HG02970 (cell line): ENCODE data around the gene LACTB.
A peak's percentile ranks its signal among the peaks of the same experiment; 100 is the strongest.

ENCODE experiments used
- ATAC-seq: cut with Tn5 transposase; IDR thresholded peaks from one replicate; pipeline ENCODE4 v1.9.1; 2021; ENCODE audit warnings: mild to moderate bottlenecking, moderate library complexity, moderate number of reproducible peaks; ENCODE audit not compliant: unreplicated experiment, low FRiP score

LACTB gene

DNA sequence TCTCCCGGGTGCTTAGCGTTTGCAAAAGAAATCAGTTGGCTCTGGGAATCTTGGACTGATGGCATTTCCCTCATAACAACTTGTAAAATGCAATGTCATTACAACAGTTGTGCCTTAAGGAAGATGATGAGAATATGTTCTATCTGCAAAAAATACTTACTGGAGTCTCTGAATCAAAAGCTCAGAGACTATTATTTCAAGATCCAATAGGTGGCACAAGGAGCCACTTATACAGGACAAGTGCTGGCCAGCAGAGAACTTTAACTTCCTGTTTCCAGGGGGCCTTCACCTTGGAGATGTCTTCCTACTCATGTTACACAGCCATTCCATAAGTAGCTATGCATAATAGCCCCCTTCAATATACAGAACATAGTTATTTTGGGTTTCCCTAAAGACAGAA is 44.6 kb downstream of the LACTB start:
- no peak for ATAC-seq

DNA sequence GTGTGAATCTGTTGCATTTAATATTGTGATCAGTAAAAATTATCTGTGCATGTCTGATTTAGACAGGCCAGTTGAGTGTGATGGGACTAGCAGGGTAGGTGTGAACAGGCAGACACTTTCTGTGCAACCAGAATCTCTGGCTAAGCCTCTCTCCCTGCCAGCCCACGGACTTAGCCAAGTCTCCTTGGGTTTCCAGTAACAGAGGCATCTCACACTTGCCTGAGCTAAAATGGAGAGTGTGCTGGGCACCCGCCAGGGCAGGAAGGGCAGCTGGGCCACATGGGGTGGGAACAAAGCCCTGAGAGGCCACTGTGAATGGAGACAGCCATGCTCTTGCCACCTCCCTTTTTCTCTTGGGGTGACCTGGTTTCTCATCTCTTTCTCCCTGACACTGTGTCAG is 48.1 kb downstream of the LACTB start:
- ATAC-seq: no peak

DNA sequence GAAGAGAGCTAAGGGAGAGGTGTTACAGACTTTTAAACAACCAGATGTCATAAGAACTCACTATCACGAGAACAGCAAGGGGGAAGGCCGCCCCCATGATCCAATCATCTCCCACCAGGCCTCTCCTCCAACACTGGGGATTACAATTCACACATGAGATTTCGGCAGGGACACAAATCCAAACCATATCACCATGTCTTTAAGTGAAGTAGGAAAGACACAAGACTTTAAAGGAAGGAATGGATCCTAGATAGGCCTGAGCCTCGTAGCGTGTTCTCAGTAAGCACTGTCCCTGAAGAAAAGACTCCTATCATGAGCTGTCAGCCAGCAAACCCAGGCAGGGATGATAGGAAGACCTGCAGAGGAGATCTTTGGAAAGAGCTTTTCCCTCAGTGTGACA is 50.7 kb downstream of the LACTB start:
- ATAC-seq: no peak

DNA sequence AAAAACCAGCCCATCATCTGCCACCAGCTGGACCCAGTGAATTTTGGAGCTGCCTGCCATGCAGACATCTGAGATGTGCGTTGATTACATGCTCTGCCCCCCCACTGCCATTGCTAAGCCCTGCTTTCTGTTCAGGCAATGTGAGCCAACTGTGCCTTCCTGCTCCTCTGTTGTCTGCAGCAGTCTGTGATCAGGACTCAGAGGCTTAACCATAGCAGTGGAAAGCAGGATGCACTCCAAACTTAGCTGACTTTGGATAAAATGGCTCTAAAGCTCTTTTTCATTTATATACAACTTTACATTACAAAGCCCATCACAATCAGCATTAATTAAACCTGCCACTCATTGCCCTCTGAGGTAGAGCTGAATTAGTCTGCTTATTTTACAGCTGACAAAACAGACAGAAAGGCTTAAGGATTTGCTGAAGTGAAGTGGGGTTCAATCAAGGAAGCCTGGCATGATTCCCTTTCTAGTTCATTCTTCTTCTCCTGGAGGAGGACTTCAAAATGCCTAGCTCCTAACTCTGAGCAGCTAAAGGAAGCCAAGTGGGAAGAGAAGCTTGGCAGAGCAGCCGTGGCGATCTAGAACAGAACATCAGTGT is 51.3 kb downstream of the LACTB start:
- no peak for ATAC-seq

DNA sequence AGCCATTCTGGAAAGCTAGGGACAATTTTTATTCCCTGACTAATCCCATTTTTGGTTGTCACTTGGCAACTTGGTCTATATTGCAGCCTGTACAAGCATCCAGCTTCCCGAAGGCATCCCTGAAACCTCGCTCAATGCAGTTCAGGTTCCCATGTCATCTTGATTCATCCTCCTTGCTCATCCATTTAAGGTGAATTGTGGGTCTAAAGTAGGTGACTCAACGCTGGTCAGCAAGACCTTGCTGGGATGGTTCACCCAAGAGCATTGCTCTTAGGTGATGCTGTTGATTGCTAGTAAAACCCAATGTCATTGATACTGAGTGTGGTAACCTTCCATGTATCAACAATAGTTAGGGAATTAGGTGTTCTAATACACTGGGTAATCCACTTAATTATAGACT is 54.6 kb downstream of the LACTB start:
- ATAC-seq: no peak

DNA sequence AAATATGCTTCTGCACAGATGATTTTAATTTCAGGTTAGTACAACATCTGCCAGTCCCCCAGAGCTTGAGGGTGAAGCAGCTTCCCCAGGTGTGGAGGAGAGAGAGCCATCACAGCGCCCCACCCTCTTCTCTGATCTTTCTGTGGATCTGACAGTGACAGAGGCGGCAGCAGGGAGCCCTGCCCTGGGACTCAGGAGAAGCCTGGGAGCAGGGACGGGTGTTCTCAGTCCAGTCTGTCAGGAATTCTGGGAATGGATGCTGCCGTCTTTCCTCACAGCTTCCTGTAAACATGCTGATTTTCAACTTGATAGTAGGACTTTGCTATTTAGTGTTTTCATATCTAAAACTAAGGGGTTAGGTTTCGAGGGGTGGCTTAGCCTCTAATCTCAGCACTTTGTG is 56.4 kb downstream of the LACTB start:
- no peak for ATAC-seq

DNA sequence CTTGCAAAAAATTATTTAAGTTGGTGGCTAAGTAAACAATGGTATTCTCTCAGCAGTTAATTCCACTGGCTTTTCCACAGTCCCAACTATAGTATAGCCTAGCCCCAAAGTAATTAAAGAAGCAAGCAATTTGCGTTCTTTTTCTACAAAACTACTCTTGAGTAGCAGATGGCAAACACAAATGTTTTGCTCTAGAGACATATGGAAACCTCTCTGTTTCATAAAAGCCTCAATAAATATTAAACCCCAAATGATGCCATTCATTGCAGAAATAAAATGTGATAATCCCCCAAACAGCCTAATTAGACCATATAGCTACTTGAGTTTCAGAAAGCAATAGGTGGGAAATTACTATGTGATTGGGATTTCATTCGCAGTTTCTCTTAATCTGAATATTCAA is 59.1 kb downstream of the LACTB start:
- no peak for ATAC-seq

DNA sequence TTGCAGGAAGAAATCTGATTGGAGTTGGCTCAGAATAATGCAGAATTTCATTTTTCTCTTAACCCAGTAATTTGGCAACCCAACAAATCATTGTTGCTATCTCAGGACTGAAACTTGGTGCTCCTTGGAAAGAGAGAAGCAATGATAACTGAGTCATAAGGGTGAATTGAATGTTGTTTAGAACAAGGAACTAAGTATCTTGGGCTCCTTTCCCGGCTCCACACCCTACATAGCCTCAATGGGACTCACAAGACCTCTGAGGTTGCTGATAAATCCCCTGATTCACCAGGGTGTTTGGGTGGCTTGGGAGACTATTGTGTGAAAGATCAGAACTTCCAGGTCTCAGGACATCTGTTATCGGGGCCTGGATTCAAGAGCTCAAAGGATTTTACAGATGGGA is 60.0 kb downstream of the LACTB start:
- no peak for ATAC-seq

DNA sequence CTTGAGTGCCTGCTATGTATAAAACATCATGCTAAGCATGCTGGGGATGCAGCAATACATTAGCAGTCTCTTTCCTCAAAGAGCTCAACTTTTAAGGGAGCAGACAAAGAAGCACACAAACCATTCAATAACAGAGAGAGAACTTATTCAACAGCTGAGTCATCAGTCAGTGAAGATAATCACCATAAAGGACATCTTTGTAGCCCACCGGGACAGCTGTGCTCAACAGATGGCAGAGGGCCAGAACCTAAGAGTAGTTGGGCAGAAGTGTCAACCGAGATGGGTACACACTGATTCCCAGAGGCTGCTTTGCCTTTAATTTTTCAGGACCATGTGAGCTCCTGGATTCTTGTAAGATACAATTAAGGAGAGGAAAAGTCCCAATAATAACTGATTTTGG is 63.5 kb downstream of the LACTB start:
- no peak for ATAC-seq

DNA sequence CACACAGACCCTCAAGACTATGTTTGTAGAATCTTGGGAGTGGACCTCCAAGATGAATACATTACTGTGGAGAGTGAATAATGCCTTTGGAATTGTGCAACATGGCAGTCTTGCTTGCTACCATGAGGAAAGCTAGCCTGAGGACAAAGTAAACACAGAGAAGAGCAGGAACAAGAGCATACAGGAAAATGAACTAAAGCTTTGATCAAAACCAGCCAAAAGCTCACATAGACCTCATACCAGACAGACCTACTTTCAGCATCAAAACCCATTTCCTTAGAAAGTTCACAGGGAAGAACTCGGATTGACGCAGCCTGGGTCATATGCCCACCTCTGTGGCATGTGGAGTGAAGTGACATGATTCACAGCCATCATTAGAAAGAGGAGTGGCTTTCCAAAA is 64.4 kb downstream of the LACTB start:
- no peak for ATAC-seq

DNA sequence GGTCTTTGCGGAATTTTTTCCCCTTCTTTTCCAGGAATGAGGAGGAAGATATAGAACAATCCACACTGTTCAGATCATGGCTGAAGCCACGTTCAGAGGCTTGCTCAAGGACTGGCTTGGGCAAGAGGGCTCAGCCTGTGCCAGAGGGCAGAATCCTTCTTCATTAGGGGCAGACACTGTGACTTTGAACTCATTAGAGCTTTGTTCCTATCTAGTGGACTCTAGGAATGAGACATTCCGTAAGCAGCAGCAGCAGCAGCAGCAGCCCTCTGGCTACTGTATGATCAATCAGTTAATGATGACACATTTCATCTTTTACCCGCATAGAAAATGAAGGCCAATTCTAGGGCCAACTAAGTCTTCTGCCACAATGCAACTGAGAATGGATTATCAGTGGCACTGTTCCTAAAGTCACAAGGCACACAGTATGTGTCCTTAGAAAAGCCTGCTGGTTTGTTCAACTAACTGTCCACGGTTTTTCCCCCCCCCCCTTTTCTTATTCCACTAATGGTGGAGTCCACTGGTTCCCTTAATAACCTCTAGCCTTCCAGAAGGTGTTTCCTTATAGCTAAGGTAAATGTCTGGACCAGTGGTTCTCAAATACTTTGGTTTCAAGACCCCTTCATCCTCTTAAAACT is 66.0 kb downstream of the LACTB start:
- no peak for ATAC-seq

DNA sequence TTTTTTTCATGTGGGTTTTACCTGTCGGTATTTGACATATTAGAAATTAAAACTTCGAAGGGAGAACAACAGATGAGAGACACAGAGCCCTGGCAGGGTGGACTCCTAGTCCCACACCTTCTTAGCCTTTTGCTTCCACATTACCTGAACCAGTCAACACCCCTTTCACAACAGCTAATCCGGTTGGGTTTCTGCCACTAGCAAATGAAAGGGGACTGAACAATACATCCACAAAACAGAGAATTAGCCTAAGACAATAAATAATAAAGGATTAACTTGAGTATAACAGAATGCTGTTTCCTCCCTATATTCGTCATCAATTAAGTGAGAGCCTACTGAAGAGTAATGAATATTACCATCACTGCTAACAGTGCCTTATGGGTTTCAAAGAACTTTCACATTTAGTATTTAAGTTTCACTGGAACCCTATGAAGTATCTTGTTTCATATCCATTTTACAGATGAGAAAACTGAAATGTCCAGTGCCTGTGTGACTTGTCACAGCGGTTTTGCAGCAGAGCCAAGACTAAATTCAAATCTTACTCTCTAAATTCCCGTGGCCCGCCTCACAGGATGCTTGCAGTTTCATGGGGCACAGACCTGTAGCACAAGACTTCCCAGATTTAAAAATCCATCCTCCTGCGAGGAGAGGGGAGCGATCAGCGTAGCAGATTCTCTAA is 66.7 kb downstream of the LACTB start:
- no peak for ATAC-seq

DNA sequence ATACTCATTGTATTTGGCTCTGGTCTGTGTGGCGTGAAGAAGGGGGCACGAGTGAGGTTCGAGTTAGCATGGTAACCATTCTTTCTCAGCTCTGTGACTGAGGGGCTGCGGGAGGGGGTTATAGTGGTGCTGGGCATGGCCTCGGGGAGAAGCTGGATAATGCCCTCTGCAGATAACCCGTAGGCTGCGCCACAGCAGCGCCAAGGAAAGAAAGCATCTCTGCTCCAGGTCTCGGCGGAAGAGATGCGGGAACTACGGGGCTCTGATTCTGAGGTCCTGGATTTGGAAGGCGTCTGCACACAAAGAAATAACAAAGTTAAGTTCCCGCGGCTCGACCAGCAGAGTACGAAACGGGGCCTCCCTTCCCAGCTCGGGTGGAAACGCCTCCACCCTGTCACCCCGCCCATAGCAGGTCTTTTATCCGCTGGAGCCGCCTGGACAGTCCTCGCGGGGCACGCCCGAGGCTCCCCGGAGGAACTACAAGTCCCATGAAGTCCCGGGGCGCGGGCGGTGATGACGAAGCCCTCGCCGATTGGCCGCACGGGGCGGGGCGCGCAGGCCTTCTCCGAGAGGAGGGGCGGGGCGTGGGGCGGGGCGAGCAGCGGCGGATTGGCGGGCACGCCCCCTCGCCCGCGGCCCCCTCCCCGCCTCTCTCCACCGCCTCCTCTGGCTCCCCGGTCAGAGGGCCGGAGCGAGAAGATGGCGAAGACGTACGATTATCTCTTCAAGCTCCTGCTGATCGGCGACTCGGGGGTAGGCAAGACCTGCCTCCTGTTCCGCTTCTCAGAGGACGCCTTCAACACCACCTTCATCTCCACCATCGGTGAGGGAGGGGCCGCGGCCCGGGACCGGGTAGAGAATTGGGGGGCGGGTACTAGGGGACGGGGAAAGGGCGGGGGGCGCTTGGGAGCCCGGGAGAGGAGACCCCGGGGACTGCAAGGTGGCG is 67.5 kb downstream of the LACTB start, which contains the start of gene RAB8B:
Gene RAB8B, plus strand, starts transcription at position 681 of the 946 bp plus-strand sequence. Its CDS starts 19 bp downstream, at position 700.
- peak; percentile 77 for ATAC-seq

DNA sequence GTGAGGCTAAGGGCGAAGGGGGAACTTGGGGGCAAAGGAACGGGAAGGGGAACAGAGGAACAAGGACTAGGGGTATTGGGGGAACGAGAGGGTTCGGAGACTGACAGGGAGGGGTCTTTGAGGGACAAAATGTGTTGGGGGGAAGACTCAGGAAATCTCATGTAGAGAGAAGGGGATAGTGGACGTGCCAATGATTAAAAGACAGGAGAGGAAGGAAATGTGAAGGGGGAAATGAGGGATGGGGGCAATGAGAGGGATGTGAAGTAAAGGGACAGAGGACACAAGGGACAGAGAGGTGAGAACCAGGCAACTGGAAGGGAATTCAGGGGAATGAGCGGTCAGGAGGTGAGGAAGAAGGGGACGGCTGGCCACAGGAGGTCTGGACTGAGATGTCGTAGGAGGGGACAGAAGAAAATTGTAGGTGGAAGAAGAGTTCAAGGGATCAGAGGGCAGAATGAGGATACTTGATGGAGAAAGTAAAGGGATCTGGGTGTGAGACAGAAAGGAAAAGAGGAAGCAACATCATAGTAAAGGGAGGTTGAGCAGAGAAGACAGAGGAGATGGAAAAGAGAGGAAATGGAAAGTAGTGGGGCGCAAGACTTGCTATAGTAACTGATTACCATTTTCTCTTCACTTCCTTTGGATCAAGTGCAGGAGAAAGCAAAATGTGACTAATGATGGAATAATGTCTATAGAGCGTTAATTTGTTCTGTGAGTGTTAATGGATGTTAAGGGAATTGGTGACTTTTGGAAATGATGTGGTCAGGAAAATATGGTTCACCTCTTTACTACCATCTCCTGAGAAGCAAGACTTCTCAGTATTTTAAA is 68.5 kb downstream of the LACTB start:
- ATAC-seq: no peak

DNA sequence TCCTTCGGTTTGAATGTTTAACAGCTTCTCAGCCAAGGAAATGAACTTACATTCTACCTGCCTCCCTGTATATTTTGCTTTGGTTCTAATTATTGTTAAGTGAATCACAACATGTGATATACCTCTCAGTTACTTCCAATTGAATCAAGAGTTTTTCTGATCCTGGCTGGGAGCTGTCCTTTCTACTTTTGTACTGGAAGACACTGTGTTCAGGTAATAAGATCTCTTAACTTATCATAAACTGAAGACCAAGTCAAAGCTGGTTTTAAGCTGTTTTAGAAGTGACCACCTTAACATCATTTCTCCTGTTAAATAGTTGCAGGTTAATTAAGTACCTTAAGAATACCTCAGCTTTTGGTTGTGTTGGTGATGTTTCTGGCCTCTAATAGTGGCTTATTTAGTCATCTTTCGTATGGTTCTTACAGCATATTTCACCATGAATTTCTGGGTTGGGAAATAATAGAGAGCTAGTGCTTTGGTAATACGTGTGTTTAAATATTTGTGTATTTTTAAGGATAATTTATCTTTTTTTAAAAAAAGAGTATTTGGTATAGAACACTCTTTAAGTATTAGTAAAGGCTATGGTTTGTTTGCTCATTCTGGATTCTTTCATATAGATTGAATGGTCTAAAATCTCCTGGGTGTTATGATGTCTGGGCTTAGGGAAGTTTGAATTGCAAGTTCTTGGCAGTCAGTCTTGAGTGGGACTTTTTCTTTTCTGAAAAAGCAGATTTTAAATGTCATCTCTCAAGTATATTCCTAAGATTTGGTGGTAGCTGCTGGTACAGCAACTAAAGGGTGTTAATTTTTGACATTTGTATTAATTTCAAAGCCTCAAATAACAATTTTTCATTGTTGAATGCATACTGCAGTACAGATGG is 69.3 kb downstream of the LACTB start:
- no peak for ATAC-seq
